ENCODE measurements around the gene STXBP1.
"Not testable (repeated sequence)": the region's sequence is repeated elsewhere in the genome, so short reads cannot be mapped to it uniquely, and the experiment has no call there.

The STXBP1 gene

GRCh38 chr9:127614961-127615360, 2.9 kb downstream of the STXBP1 start:
- DNase-seq (ENCODE audit: low read depth in 2 of 2) = no peak

GRCh38 chr9:127621339-127621970, 9.4 kb downstream of the STXBP1 start:
- not testable (repeated sequence) for DNase-seq (ENCODE audit: low read depth in 2 of 2)

- no peak for DNase-seq (ENCODE audit: low read depth in 2 of 2)
Measured at GRCh38 chr9:127626752-127627493, 14.8 kb downstream of the STXBP1 start.

GRCh38 chr9:127627494-127627855, 15.4 kb downstream of the STXBP1 start:
- DNase-seq (ENCODE audit: low read depth in 2 of 2) = no peak

- no peak for DNase-seq (ENCODE audit: low read depth in 2 of 2)
Measured at GRCh38 chr9:127628758-127629467, 16.8 kb downstream of the STXBP1 start.

- no peak for DNase-seq (ENCODE audit: low read depth in 2 of 2)
Measured at GRCh38 chr9:127629468-127630081, 17.5 kb downstream of the STXBP1 start.

- no peak for DNase-seq (ENCODE audit: low read depth in 2 of 2)
Measured at GRCh38 chr9:127633216-127633862, 21.3 kb downstream of the STXBP1 start.

GRCh38 chr9:127634021-127634420, 21.9 kb downstream of the STXBP1 start:
- DNase-seq (ENCODE audit: low read depth in 2 of 2) = no peak

- no peak for DNase-seq (ENCODE audit: low read depth in 2 of 2)
Measured at GRCh38 chr9:127634698-127635097, 22.6 kb downstream of the STXBP1 start.

GRCh38 chr9:127635201-127635735, 23.2 kb downstream of the STXBP1 start:
- no peak for DNase-seq (ENCODE audit: low read depth in 2 of 2)

GRCh38 chr9:127637322-127637847, 25.3 kb downstream of the STXBP1 start:
- no peak for DNase-seq (ENCODE audit: low read depth in 2 of 2)

GRCh38 chr9:127640908-127641545, 28.9 kb downstream of the STXBP1 start:
- DNase-seq (ENCODE audit: low read depth in 2 of 2) = no peak

GRCh38 chr9:127642082-127642740, 30.1 kb downstream of the STXBP1 start:
- DNase-seq (ENCODE audit: low read depth in 2 of 2) = no peak

- DNase-seq (ENCODE audit: low read depth in 2 of 2) = no peak
Measured at GRCh38 chr9:127644146-127644827, 32.2 kb downstream of the STXBP1 start.

GRCh38 chr9:127644943-127645342, 32.9 kb downstream of the STXBP1 start:
- no peak for DNase-seq (ENCODE audit: low read depth in 2 of 2)

- DNase-seq (ENCODE audit: low read depth in 2 of 2) = no peak
Measured at GRCh38 chr9:127647451-127647850, 35.4 kb downstream of the STXBP1 start.

GRCh38 chr9:127650518-127650917, 38.4 kb downstream of the STXBP1 start:
- no peak for DNase-seq (ENCODE audit: low read depth in 2 of 2)

GRCh38 chr9:127651697-127652610, 39.9 kb downstream of the STXBP1 start:
- no peak for DNase-seq (ENCODE audit: low read depth in 2 of 2)

GRCh38 chr9:127652733-127653132, 40.7 kb downstream of the STXBP1 start:
- no peak for DNase-seq (ENCODE audit: low read depth in 2 of 2)
